GM12878 (cell line): Measurements from ENCODE around the gene GGT1.

Source experiments
- BACH1 ChIP-seq: fragments of 450-650 bp; IDR thresholded peaks from 2 replicates; pipeline ENCODE4 v1.6.1; 2017; ENCODE audit warnings: mild to moderate bottlenecking, borderline replicate concordance
- NR2C2 ChIP-seq: IDR thresholded peaks from 2 replicates; pipeline ENCODE4 v1.6.1; 2011; ENCODE audit warnings: borderline replicate concordance, low read depth; ENCODE audit not compliant: control insufficient read depth, insufficient read length
- TF ChIP-seq, protein P1 (sequence below): IDR thresholded peaks from 2 replicates; pipeline ENCODE4 v1.6.1; 2012; ENCODE audit warnings: mild to moderate bottlenecking, low read depth, low read length
- TF ChIP-seq, protein P2 (sequence below), 3 experiments: IDR thresholded peaks in 2 of 3; conservative IDR thresholded peaks in 1 of 3; 2 replicates each; pipeline ENCODE4 v1.5.1; 2011; ENCODE audit warnings: low read depth in 3 of 3, low read length in 3 of 3, mild to moderate bottlenecking in 3 of 3, control low read depth in 2 of 3, moderate library complexity in 2 of 3, inconsistent platforms in 1 of 3, mixed read lengths in 1 of 3; ENCODE audit not compliant: control insufficient read depth in 2 of 3, insufficient read depth in 1 of 3; ENCODE audit errors: extremely low read depth in 1 of 3
- TF ChIP-seq, protein P3 (sequence below): IDR thresholded peaks from 2 replicates; pipeline ENCODE4 v1.6.1; 2011; ENCODE audit warnings: borderline replicate concordance, low read depth, mild to moderate bottlenecking, moderate library complexity, low read length; ENCODE audit not compliant: insufficient read depth, poor library complexity, severe bottlenecking

DNA sequence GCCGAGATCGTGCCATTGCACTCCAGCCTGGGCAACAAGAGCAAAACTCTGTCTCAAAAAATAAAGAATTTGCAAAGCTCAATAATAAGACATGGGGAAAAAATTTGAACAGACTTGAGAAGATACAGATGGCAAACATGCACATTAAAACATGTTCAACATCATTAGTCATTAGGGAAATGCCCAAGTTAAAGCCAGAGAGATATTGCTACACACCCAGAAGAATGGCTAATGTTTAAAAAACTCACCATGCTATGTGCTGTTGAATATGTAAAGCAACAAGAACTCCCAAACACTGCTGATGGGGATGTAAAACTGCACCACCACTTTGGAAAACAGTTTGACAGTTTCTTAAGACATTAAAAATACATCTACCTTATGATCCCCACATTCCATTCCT, 22.7 kb upstream of the GGT1 start:
- TF ChIP-seq, protein P1, sequence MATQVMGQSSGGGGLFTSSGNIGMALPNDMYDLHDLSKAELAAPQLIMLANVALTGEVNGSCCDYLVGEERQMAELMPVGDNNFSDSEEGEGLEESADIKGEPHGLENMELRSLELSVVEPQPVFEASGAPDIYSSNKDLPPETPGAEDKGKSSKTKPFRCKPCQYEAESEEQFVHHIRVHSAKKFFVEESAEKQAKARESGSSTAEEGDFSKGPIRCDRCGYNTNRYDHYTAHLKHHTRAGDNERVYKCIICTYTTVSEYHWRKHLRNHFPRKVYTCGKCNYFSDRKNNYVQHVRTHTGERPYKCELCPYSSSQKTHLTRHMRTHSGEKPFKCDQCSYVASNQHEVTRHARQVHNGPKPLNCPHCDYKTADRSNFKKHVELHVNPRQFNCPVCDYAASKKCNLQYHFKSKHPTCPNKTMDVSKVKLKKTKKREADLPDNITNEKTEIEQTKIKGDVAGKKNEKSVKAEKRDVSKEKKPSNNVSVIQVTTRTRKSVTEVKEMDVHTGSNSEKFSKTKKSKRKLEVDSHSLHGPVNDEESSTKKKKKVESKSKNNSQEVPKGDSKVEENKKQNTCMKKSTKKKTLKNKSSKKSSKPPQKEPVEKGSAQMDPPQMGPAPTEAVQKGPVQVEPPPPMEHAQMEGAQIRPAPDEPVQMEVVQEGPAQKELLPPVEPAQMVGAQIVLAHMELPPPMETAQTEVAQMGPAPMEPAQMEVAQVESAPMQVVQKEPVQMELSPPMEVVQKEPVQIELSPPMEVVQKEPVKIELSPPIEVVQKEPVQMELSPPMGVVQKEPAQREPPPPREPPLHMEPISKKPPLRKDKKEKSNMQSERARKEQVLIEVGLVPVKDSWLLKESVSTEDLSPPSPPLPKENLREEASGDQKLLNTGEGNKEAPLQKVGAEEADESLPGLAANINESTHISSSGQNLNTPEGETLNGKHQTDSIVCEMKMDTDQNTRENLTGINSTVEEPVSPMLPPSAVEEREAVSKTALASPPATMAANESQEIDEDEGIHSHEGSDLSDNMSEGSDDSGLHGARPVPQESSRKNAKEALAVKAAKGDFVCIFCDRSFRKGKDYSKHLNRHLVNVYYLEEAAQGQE = no peak
- TF ChIP-seq, protein P2, sequence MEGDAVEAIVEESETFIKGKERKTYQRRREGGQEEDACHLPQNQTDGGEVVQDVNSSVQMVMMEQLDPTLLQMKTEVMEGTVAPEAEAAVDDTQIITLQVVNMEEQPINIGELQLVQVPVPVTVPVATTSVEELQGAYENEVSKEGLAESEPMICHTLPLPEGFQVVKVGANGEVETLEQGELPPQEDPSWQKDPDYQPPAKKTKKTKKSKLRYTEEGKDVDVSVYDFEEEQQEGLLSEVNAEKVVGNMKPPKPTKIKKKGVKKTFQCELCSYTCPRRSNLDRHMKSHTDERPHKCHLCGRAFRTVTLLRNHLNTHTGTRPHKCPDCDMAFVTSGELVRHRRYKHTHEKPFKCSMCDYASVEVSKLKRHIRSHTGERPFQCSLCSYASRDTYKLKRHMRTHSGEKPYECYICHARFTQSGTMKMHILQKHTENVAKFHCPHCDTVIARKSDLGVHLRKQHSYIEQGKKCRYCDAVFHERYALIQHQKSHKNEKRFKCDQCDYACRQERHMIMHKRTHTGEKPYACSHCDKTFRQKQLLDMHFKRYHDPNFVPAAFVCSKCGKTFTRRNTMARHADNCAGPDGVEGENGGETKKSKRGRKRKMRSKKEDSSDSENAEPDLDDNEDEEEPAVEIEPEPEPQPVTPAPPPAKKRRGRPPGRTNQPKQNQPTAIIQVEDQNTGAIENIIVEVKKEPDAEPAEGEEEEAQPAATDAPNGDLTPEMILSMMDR (IDR thresholded peaks at IDR 0.05 in 2 of 3, conservative IDR thresholded peaks at IDR 0.05 in 1 of 3; ENCODE audit: control insufficient read depth in 2 of 3, extremely low read depth in 1 of 3, insufficient read depth in 1 of 3, low read depth in 3 of 3, low read length in 3 of 3) = no peak
- TF ChIP-seq, protein P3, sequence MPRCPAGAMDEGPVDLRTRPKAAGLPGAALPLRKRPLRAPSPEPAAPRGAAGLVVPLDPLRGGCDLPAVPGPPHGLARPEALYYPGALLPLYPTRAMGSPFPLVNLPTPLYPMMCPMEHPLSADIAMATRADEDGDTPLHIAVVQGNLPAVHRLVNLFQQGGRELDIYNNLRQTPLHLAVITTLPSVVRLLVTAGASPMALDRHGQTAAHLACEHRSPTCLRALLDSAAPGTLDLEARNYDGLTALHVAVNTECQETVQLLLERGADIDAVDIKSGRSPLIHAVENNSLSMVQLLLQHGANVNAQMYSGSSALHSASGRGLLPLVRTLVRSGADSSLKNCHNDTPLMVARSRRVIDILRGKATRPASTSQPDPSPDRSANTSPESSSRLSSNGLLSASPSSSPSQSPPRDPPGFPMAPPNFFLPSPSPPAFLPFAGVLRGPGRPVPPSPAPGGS = no peak
- TF ChIP-seq NR2C2 = no peak
- no peak for TF ChIP-seq BACH1
